ENCODE data around the gene NLGN2. TPM values are rescaled to one million over a fixed set of nuclear protein-coding genes. Genes with fewer than 3 reads are reported as not detected.

Gene NLGN2
- total RNA-seq, 3 donors from 2014 or later = 2.9 to 38.0 (median 6.7) TPM

DNA sequence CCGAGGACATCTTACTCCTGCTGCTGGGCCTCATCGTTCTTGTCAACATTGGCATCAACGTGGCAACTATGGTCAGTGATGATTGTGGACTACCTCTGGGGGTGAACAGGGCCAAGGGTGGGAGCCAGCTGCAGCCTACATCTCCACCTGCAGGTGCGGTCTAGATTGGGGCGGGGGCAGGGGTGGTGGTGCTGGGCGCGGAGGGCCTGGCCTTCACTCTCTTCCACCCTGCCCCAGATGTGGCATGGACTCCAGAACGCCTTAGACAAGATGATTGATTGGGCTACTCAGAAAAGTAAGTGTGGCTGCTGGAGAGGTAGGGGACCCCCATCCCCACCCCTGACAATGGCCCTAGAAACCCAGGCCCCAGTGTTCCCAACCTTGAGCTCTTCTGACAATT, 18.1 kb downstream of the NLGN2 start:
- DNase-seq (no peak), ATAC-seq (no peak)
- TF ChIP-seq, protein P1, sequence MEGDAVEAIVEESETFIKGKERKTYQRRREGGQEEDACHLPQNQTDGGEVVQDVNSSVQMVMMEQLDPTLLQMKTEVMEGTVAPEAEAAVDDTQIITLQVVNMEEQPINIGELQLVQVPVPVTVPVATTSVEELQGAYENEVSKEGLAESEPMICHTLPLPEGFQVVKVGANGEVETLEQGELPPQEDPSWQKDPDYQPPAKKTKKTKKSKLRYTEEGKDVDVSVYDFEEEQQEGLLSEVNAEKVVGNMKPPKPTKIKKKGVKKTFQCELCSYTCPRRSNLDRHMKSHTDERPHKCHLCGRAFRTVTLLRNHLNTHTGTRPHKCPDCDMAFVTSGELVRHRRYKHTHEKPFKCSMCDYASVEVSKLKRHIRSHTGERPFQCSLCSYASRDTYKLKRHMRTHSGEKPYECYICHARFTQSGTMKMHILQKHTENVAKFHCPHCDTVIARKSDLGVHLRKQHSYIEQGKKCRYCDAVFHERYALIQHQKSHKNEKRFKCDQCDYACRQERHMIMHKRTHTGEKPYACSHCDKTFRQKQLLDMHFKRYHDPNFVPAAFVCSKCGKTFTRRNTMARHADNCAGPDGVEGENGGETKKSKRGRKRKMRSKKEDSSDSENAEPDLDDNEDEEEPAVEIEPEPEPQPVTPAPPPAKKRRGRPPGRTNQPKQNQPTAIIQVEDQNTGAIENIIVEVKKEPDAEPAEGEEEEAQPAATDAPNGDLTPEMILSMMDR (IDR thresholded peaks at IDR 0.05) = no peak
- Histone ChIP-seq H3K36me3 (ENCODE audit: low read depth) (no peaks in the 10 kb centered on the region), H3K4me1 (ENCODE audit: low read depth) (no peaks in the 10 kb centered on the region), H3K4me3 (no peak overlapping the region), H3K9me3 (no peaks in the 10 kb centered on the region)
- intact Hi-C loops (cut with DNase I, micrococcal nuclease) = no loop called here

DNA sequence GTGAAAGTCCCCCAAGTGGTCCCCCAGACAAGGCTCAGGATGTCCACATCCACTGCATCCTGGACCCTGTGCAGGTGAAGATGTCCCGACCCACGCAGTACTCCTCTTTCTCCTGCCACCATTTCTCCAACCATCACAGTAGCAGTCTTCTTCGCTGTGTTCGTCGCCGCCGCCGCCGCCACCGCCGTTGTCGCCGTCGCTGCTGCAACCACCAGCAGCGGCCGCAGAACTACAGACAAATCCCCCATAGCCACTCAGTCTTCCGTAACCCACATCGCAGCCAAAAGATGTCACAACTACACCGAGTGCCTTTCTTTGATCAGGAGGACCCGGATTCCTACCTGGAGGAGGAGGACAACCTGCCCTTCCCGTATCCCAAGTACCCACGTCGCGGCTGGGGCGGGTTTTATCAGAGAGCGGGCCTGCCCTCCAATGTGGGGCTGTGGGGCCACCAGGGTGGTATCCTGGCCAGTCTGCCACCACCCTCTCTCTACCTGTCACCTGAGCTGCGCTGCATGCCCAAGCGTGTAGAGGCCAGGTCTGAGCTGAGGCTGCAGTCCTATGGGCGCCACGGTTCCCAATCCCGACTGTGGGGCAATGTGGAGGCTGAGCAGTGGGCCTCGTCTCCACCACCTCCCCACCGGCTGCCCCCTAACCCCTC, 18.7 kb downstream of the NLGN2 start:
- TF ChIP-seq, protein P1 (IDR thresholded peaks at IDR 0.05) = no peak
- Histone ChIP-seq H3K9me3 (no peaks in the 10 kb centered on the region), H3K4me3 (no peak overlapping the region), H3K4me1 (ENCODE audit: low read depth) (no peaks in the 10 kb centered on the region), H3K36me3 (ENCODE audit: low read depth) (no peaks in the 10 kb centered on the region)
- no peak for DNase-seq
- intact Hi-C loops (cut with DNase I, micrococcal nuclease) = no loop called here
- no peak for ATAC-seq

DNA sequence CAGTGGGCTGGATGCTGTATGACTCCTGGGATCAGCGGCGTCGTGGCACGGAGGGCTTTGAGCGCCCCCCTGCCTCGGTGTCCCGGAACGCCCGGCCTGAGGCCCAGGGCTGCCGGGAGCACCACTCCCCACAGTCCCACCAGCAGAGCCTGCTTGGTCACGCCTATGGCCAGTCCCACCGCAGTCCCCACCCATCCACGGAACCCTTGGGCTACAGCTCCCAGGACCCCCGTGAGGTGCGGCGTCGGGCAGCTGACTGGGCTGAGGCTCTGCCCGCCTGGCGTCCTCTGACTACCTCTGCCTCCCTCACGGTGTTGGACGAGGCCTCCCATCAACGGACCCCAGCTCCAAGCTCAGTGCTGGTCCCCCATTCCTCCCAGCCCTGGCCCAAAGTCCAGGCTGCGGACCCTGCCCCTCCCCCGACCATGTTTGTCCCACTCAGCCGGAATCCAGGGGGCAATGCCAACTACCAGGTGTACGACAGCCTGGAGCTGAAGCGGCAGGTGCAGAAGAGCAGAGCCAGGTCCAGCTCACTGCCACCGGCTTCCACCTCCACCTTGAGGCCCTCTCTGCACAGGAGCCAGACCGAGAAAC, 19.3 kb downstream of the NLGN2 start:
- Histone ChIP-seq H3K36me3 (ENCODE audit: low read depth) (no peaks in the 10 kb centered on the region), H3K4me1 (ENCODE audit: low read depth) (no peaks in the 10 kb centered on the region), H3K9me3 (no peaks in the 10 kb centered on the region), H3K4me3 (no peak overlapping the region)
- DNase-seq (peak in 1 of 3 donors; percentile 44), ATAC-seq (no peak)
- TF ChIP-seq, protein P1 (IDR thresholded peaks at IDR 0.05) = no peak
- intact Hi-C loops (cut with DNase I, micrococcal nuclease) = no loop called here

DNA sequence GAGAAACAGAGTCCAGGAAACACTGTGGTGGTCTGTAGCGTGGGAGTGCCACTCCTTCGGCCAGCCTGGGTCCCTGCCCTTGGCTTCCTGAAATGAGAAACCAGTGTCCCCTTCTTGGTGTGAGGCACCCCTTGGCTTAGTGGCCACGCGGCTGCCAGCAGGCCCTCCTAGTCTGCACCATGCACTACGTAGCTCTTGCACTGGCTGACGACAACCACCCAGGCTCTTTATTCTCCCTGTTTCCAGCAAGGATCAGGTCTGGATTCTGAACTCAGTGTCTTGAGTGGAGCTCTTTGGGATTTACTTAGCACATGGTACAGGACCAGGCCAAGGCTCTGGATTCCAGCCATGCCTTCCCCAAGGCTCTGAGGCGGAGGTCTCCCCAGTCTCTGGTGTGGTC, 19.9 kb downstream of the NLGN2 start:
- no peaks in the 10 kb centered on the region for H3K9me3 ChIP-seq
- DNase-seq (no peak), ATAC-seq (no peak)
- no peaks in the 10 kb centered on the region for H3K36me3 ChIP-seq (ENCODE audit: low read depth)
- H3K4me3 ChIP-seq = no peak overlapping the region
- TF ChIP-seq, protein P1 (IDR thresholded peaks at IDR 0.05) = no peak
- no peaks in the 10 kb centered on the region for H3K4me1 ChIP-seq (ENCODE audit: low read depth)
- intact Hi-C loops (cut with DNase I, micrococcal nuclease) = no loop called here

DNA sequence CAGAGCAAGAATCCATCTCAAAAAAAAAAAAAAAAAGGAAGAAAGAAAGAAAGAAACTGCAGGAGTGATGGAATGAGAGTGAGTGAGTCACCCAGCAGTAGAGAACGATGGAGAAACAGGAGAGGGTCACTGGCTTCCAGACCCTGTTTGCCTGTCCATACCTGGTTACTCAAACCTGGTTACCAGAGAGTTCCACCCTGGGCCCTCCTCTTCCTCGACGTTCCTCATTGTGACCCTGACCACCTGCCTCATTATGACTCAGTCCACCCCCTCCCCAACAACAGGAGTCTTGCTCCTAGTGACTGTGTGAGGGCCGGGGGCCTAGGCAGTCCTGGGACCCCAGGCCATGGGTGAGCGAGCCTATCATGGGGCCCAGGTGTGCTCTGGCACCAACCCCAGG, 20.9 kb downstream of the NLGN2 start, which contains the start of gene SPEM3:
SPEM3 (plus strand) TSS at position 301 of the 400 bp plus-strand sequence; CDS start at position 347, 46 bp downstream.
- no peaks in the 10 kb centered on the region for H3K36me3 ChIP-seq (ENCODE audit: low read depth)
- no peaks in the 10 kb centered on the region for H3K9me3 ChIP-seq
- intact Hi-C loops (cut with DNase I, micrococcal nuclease) = no loop called here
- no peak for ATAC-seq
- no peak within 1 kb of the TSS for H3K4me3 ChIP-seq
- DNase-seq = no peak
- TF ChIP-seq, protein P1 (IDR thresholded peaks at IDR 0.05) = no peak
- no peaks in the 10 kb centered on the region for H3K4me1 ChIP-seq (ENCODE audit: low read depth)
